Measurements from ENCODE around the gene MEIKIN. TPM values are rescaled to one million over a fixed set of nuclear protein-coding genes. Genes with fewer than 3 reads are reported as not detected.

MEIKIN gene
- total RNA-seq, 1 donor from 2014 or later, result not detected

GRCh38 chr5:131854134-131854533, 91.3 kb downstream of the MEIKIN start:
- DNase-seq (ENCODE audit: low spot score), result no peak
- no peaks in the 10 kb centered on the region for H3K36me3 Mint-ChIP-seq
- H3K79me2 ChIP-seq (ENCODE audit: low read depth), result no peaks in the 10 kb centered on the region
- H3F3A ChIP-seq (ENCODE audit: low read depth), result no peaks in the 10 kb centered on the region
- no peak overlapping the region for H3K4me3 Mint-ChIP-seq
- no peaks in the 10 kb centered on the region for H3K4me1 ChIP-seq
- no peaks in the 10 kb centered on the region for H3K36me3 ChIP-seq
- H3K4me1 Mint-ChIP-seq, result no peaks in the 10 kb centered on the region
- no peak overlapping the region for H3K4me2 ChIP-seq
- peaks cover under 1% of the 10 kb centered on the region for H3K9me3 Mint-ChIP-seq
- H3K4me3 ChIP-seq, result no peak overlapping the region
- no peak overlapping the region for H3K9ac ChIP-seq
- no peaks in the 10 kb centered on the region for H3K27me3 ChIP-seq
- H3K27me3 Mint-ChIP-seq (ENCODE audit: insufficient read depth, low read depth), result peaks cover 5% of the 10 kb centered on the region
- no peaks in the 10 kb centered on the region for H3K9me3 ChIP-seq (ENCODE audit: low read depth)
- H4K20me1 ChIP-seq (ENCODE audit: low read depth), result no peaks in the 10 kb centered on the region
- no peak overlapping the region for H3K27ac ChIP-seq
- H2AFZ ChIP-seq (replicated peaks), result no peak overlapping the region
- TF ChIP-seq EZH2 (IDR thresholded peaks at IDR 0.05) (no peak), EZH2phosphoT487 (IDR thresholded peaks at IDR 0.05) (no peak)
- TF ChIP-seq, protein P1, sequence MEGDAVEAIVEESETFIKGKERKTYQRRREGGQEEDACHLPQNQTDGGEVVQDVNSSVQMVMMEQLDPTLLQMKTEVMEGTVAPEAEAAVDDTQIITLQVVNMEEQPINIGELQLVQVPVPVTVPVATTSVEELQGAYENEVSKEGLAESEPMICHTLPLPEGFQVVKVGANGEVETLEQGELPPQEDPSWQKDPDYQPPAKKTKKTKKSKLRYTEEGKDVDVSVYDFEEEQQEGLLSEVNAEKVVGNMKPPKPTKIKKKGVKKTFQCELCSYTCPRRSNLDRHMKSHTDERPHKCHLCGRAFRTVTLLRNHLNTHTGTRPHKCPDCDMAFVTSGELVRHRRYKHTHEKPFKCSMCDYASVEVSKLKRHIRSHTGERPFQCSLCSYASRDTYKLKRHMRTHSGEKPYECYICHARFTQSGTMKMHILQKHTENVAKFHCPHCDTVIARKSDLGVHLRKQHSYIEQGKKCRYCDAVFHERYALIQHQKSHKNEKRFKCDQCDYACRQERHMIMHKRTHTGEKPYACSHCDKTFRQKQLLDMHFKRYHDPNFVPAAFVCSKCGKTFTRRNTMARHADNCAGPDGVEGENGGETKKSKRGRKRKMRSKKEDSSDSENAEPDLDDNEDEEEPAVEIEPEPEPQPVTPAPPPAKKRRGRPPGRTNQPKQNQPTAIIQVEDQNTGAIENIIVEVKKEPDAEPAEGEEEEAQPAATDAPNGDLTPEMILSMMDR (IDR thresholded peaks at IDR 0.05), result no peak
- no peak overlapping the region for H3K27ac Mint-ChIP-seq

DNA sequence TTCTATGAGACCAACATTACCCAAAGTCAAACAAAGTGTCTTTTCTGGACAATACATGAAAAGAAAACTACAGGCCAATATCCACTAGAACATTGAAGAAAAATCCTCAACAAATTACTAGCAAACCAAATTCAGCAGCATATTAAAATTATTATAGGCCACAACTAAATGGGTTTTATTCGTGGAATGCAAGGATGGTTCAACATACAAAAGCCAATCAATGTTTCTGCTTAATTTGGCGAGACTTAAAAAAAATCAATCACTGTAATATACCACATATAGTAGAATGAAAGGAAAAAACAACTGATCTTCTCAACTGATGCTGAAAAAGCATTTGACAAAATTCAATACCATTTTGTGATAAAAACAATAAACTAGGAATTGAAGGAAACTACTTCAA, 96.8 kb downstream of the MEIKIN start:
- Histone ChIP-seq H4K20me1 (ENCODE audit: low read depth) (no peaks in the 10 kb centered on the region), H2AFZ (replicated peaks) (no peak overlapping the region), H3K27ac (no peak overlapping the region), H3F3A (ENCODE audit: low read depth) (no peaks in the 10 kb centered on the region), H3K4me2 (no peak overlapping the region), H3K4me3 (no peak overlapping the region), H3K4me1 (no peaks in the 10 kb centered on the region), H3K9ac (no peak overlapping the region), H3K9me3 (ENCODE audit: low read depth) (peaks cover 9% of the 10 kb centered on the region), H3K27me3 (no peaks in the 10 kb centered on the region), H3K79me2 (ENCODE audit: low read depth) (no peaks in the 10 kb centered on the region), H3K36me3 (no peaks in the 10 kb centered on the region)
- Mint-ChIP-seq H3K4me1 (no peaks in the 10 kb centered on the region), H3K36me3 (no peaks in the 10 kb centered on the region), H3K27ac (no peak overlapping the region), H3K27me3 (ENCODE audit: insufficient read depth, low read depth) (peaks cover 5% of the 10 kb centered on the region), H3K9me3 (peaks cover 29% of the 10 kb centered on the region), H3K4me3 (no peak overlapping the region)
- no peak for DNase-seq (ENCODE audit: low spot score)
- TF ChIP-seq EZH2phosphoT487 (IDR thresholded peaks at IDR 0.05) (no peak), EZH2 (IDR thresholded peaks at IDR 0.05) (no peak)
- TF ChIP-seq, protein P1 (IDR thresholded peaks at IDR 0.05), result no peak

GRCh38 chr5:131846536-131846935, 98.9 kb downstream of the MEIKIN start:
- Histone ChIP-seq H3K9me3 (ENCODE audit: low read depth) (peaks cover 13% of the 10 kb centered on the region), H2AFZ (replicated peaks) (no peak overlapping the region), H3K4me2 (no peak overlapping the region), H3K79me2 (ENCODE audit: low read depth) (no peaks in the 10 kb centered on the region), H3K36me3 (no peaks in the 10 kb centered on the region), H3K9ac (no peak overlapping the region), H3F3A (ENCODE audit: low read depth) (no peaks in the 10 kb centered on the region), H4K20me1 (ENCODE audit: low read depth) (no peaks in the 10 kb centered on the region), H3K4me3 (no peak overlapping the region), H3K27ac (no peak overlapping the region), H3K27me3 (no peaks in the 10 kb centered on the region), H3K4me1 (no peaks in the 10 kb centered on the region)
- no peak for DNase-seq (ENCODE audit: low spot score)
- Mint-ChIP-seq H3K4me1 (no peaks in the 10 kb centered on the region), H3K9me3 (peaks cover 44% of the 10 kb centered on the region), H3K4me3 (no peak overlapping the region), H3K27me3 (ENCODE audit: insufficient read depth, low read depth) (peaks cover 8% of the 10 kb centered on the region), H3K36me3 (no peaks in the 10 kb centered on the region), H3K27ac (no peak overlapping the region)
- TF ChIP-seq, protein P1 (IDR thresholded peaks at IDR 0.05), result no peak
- TF ChIP-seq EZH2 (IDR thresholded peaks at IDR 0.05), result no peak
- no peak for TF ChIP-seq EZH2phosphoT487 (IDR thresholded peaks at IDR 0.05)
